GM21576 (cell line): Measurements from ENCODE around the gene KRTAP5-6.

ENCODE experiments used
- ATAC-seq: cut with Tn5 transposase; IDR thresholded peaks from one replicate; pipeline ENCODE4 v1.9.1; 2021; ENCODE audit warnings: mild to moderate bottlenecking, moderate library complexity; ENCODE audit not compliant: unreplicated experiment

KRTAP5-6 gene, protein sequence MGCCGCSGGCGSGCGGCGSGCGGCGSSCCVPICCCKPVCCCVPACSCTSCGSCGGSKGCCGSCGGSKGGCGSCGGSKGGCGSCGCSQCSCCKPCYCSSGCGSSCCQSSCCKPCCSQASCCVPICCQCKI

DNA sequence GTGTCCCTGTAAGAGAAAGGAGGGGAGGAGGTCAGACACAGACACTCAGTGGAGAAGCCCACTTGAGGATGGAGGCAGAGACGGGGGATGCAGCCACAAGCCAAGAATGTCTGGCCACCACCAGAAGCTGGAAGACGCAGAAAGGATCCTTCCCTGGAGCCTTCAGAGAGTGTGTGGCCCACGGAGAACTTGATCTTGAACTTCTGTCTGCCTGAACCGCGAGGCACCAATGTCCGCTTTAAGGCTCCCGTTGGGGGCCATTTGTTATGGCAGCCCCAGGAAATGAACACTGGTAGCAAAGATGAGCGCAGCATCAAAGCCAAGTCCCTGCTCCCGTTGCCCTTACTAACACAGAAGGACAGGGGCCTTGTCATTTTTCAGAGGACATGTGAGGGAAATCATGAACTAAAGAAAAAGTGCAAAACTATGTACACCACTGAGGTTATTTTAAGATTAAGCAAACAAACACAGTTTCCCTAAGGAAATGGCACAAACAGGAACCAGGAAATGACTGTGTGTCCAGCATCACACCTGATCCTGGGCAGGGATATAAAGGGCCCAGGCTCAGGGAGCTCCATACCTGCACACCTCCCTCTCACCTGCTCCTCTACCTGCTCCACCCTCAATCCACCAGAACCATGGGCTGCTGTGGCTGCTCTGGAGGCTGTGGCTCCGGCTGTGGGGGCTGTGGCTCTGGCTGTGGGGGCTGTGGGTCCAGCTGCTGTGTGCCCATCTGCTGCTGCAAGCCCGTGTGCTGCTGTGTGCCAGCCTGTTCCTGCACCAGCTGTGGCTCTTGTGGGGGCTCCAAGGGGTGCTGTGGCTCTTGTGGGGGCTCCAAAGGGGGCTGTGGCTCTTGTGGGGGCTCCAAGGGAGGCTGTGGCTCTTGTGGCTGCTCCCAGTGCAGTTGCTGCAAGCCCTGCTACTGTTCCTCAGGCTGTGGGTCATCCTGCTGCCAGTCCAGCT is at the start of gene KRTAP5-6:
Gene KRTAP5-6, plus strand, starts transcription at position 588 of the 963 bp plus-strand sequence. Its CDS starts 51 bp downstream, at position 639.
- no peak for ATAC-seq

DNA sequence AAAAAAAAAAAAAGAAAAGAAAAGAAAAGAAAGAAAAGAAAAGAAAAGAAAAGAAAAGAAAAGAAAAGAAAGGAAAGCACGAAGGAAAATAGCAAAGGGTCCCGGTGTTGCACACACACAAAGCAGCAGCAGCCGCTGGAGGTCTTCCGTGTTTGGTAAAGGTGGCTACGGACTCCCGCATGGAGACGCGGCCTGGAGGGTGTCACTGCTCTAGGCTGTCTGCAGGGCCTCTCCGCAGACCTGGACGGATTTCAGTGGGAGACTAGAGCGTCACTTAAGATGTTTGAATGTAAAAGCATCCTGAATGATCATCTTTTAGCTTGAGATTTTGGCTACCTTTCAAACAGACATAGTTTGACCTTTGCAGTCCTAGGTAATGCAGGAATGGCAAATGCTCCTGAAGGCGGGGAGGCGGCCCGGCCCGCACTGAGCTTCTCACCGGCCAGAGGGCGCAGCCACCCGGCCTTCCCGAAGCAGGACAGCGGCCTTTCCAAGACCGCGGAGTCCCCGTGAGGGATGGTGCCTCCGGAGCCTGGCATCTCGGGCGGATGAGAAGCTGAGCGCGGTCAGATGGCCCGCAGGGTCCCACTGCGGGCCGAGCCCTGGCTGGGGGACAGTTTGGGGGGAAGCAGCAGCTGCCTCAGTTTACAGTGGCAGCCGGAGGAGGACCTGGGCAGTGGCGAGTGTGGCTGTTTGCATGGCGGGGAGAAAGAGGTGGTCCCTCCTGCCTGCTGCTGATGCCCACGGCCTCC is 48.9 kb upstream of the KRTAP5-6 start:
- ATAC-seq: no peak

DNA sequence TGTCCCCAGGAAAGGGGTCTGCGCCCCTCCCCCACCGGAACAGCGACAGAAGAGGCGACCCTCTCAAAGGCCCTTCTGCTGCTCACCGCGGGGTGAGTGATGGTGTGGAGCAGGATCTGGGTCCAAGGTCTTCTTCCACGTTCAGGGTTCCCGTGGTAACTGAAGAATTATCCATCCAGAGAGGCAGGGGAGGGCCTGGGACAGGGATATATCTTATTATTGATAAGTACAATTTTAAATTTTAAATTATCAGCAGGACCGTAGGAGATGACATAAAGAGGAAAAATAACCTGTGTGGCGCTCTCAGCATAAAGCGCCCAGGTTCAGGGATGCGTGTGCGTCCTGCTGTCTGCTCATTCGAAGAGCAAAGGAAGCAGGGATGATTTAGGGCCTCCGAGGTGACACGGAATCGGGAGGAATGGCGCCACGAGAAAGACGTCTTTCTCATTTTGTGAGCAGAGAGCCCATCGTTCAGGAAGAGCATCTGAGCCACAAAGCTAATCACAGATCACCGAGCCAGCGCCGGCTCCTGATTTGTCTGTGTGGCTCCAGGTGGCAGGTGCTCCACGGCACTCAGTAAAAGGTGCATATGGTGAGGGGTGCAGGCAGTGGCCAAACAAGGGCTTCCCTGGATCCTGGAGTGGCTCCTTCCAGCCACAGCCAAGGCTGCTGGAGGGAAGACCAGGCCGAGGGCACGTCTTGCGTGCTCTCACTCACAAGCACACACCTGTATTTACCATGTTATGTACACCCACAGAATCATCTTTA is 48.2 kb upstream of the KRTAP5-6 start:
- no peak for ATAC-seq

DNA sequence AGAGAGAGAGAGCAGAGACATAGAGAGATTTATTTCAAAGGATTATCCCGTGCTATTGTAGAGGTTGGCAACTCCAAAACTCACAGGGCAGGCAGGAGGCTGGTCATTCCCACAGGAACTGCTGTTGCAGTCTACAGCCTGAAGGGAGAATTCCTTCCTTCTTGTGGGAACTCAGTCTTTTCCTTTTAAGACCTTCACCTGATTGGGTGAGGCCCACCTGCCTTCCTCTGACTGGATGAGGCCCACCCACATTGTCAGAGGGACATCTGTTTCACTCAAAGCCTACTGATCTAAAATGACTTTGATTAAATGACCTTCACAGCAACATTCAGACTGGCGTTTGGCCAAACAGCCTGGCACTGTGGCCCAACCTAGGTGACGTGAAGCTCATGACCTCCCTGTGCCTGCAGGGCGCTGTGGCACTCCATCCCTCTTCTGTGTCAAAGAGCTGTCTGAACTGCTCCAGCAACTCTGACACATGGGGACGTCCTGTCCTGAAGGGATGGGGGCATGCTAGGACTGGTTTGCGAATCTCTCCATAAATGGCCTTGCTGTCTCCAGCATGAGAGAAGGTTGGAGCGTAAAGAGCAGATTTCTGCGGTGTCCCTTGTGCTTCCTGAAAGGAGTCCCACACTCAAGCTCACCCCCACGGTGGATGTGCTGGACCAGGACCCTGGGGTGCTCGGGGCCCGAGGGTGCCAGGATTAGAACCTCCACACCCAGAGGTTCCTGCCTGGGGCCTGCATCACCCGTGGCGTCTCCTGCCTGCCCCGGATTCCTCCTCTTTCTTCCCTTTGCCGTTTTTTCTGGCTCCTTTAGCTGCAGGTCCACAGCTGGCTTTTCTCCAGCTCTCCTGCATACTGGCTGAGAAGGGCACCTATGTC is 46.7 kb upstream of the KRTAP5-6 start:
- no peak for ATAC-seq

DNA sequence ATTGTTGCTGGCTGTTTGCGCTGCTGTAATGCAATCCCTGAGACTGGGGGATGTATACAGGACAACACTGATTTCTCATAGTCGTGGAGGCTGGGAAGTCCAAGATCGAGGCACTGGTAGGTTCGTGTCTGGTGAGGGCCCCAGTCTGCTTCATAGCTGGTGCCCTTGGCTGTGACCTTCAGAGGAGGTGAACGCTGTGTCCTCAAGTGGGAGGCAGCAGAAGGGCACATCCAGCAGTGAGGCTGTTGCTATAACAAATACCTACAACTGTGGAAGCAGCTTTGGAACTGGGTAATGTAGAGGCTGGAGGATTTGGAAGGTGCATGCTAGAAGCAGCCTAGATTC is 46.1 kb upstream of the KRTAP5-6 start:
- no peak for ATAC-seq

DNA sequence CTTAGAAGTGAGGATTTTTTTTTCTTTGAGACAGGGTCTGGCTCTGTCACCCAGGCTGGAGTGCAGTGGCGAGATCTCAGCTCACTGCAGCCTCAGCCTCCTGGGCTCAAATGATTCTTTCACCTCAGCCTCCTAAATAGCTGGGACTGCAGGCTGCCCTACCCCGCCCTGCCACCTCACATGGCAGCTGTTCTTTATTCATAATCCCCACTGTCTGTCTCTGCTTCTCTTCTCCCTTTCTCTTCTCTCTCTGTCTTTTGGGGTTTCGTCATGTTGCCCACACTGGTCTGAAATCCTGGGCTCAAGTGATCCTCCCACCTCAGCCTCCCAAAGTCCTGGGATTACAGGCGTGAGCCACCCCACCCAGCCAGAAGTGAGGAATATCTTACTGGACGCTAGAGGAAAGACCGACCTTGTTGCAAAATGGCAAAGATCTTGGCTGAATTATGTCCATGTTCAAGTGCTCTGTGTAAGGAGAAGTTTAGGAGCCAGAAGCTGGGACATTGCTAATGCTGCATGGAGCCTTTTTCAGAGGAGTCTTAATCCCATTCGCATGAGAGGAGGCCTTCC is 45.5 kb upstream of the KRTAP5-6 start:
- no peak for ATAC-seq

DNA sequence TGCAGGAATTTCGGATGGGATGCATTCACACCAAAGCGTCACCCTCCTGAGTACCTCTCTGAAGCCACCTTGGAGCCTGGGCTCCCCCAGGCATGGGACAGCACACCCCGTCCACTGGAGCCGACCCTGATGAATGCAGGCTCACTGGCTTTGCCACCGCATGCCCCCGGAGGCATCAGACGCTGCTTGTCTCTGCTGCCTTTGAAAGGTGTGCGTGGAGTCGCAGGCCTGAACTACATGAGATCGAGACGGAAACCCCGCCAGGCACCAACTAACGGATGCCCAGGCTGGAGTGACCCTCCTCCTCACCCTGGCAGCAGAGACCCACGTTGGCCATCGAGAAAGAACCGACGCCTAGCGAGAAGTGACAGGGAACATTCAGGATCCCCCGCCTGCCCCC is 45.0 kb upstream of the KRTAP5-6 start:
- no peak for ATAC-seq

DNA sequence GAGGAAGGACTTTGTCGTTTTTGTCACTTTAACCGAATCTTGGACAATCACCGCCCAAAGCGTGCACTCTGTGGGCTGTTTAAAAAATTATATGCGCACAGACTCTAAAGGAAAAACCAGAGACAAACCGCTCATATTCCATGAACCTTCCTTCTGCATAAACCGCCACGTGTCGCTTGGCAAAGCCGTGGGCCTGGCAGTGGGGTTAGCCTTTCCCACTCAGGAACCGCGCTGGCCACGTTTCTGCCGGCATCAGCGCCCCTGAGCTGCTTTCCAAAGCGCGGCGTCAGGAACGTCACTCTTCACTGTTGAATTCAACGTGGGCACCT is 44.6 kb upstream of the KRTAP5-6 start:
- no peak for ATAC-seq

DNA sequence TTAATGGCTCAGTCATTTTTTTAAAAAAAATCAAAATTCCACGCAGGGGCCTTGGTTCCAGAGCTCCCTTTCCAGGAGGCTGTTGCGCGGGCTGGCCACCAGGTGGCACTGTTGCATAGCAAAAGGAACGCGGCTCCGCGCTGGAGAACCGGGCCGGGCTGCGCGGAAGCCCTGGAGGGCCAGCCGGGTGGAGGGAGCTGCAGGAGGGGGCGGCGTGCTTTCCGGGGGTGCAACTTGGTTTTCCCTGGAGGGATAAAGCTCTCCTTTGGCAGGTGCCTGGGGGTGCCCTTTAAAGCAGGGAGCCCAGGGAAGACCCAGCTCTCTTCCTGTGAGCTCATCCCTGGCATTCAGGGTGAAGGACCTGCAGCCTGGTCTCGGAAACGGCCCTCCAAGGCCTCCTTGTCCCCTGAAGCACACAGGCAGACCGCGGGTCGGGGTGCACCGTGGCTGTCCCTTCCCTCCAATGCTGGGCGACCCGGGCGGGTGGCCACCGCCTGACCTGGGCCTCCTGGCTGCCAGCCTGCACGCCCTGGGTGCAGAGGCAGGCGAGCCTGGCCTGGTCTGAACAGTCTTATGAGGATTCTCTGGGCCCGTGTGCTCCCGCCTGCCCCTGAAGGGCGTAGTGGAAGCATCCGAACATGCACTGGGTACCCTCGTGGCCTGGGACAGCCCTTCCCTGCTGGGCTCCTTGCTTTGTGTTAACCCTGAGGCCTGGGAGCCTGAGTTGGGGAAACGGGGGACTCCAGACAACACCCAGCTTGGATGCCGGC is 44.0 kb upstream of the KRTAP5-6 start:
- ATAC-seq: no peak

DNA sequence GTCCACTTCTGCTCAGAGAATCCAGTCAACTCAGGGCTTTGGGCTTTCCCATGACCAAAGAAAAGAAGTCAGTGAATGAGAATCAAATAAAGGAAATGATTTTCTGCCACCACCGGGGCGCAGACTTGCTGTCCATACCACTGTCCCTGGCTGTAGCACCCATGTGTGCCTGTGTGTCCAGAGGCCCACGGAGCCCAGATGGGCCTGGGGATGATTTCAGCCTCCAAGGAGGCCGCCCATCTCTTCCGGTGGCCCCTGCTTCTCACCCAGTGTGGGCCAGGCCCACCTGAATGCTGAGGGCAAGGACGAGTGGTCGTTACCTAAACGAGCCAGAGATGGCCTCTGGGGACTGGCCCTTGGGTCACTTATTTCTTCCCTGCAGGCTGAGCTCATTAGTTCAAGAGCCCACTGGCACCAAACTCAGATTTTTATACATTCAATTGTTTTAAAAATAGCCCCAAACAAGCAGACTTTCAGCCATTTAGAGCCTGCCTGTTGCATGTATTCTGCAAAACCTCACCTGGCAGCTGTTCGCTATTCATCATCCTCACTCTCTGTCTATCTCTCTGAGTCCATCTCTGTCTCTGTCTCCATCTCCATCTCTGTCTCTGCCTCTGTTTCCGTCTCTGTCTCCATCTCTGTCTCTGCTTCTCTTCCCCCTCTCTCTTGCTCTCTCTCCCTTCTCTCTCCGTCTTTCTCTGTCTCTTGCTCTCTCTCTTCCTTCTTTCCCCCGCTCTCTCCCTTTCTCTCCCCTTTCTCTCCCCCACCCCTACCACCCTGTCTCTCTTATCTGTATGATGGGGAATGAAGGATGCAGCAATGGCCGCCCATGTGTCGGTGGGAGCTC is 43.2 kb upstream of the KRTAP5-6 start:
- ATAC-seq: no peak

DNA sequence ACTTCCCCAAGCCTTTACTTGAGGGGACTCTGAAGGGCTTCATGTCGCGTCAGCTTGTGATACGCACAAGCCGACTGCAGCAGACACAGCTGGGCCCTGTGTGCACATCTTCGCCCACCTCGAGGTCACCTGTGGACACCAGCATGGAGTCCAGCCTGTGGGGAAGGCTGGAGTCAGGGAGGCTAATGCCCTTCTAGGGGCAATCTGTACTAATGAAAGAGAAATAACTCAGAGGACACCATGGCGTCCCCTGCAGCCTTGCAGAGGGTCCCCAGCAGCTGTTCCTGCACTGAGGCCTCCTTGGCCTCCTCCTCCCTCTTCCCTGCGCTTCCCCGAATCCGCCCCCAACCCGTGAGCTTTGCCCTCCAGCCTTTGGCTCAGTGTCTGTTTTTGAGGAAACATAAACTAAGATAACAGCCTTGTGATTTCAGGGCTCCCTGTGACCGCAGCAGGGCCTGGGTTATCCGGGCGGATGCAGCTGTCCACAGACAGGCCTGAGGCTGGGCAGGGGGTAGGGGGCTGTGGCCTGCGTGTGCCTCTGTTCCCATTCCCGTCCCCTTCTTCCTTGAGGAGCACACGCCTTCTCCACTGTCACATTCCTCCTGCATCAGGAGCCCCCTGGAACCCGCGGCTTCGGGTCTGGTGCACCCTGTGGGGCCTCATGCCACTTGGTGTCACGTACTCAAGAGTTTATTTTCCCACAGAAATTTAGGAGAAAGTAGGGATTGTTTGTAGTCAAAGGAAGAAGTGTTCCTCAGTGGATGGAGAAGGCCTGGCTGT is 42.4 kb upstream of the KRTAP5-6 start:
- no peak for ATAC-seq

DNA sequence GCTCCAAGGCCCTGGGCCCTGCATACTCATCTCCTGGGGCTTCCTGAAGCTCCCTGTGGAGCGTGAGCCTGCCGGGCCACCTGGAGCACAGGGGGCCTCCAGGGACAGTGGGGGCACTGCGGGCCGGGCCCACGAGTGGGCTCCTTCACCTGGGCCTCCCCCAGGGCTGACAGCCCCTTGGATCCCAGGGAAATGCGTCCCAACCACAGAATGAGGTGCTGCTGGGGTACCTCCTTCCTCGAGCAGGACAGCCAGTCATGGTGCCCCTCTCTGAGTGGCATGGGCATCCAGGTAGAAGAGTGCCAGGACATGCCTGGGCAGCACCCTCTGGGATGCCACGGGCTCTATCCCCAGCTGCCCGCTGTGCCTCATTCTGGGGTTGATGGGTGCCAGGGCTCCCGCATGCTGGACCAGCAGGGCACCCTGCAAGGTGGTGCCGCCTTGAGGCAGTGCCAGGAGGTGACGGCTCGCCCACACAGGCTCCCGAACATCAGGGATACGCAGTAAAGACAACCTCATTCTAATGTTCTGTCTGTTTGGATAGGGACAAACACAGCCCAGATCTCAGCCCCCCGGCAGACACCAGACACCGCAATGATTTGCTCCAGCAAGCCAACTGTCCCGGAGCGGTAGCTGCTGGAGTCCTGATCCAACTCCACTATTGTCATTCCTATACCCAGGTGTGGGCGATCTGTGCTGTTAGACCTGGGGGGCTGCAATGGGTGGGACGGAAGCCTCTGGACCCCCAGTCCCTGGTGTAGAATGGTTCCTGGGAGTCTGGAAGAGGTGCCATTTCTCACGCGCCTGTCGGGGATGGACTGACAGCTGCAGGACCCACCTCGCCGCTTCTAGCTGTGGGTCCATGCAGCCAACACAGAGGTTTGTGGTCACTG is 41.6 kb upstream of the KRTAP5-6 start:
- no peak for ATAC-seq

DNA sequence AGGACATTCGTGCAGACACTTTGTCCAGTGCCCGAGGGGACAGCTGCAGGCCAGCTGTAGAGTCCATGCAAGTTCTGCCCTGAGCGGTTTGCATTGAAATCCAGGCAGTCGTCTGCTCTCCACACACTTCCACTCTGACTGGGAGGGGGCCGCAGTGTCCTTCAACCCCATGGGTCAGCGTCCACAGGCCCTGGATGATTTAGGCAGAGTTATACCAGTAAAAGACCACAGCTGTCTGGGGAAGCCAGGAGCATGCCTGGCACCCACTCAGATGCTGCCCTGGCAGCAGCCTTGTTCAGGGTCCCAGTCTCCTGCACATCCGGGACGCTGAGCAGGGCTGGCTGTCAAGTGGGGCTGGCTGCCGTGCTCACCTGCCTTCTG is 40.9 kb upstream of the KRTAP5-6 start:
- ATAC-seq: no peak

DNA sequence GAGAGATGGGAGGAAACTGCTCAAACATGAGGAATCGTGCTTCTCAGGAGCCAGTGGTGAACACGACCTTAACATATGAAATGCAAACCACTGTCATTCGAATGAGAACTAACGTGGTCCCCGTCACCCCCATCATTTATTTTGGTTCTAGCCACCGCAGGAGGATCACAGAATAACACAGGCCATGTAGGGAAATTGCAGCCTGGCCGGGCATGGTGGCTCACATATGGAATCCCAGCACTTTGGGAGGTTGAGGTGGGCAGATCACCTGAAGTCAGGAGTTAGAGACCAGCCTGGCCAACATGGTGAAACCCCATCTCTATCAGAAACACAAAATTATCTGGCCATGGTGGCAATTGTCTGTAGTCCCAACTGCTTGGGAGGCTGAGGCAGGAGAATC is 40.3 kb upstream of the KRTAP5-6 start:
- ATAC-seq: no peak

DNA sequence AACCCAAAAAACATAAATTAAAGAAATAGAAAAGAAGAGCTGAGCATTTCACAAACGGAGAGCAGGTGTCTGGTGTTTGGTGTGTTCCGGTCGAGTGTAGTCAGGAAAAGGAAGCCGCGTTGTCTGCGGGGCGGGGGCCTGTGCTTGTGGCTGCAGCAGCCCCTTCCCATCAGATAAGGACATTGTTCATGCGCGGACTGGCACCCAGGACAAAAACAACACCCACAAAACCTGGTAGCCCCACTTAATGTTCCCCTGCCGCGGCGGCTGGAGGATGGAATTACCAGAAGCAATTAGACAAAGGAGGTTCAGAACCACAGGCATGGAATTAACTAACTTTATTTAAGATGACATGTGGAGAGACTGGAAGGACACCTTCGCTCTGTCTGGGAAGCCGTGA is 37.5 kb upstream of the KRTAP5-6 start:
- ATAC-seq: no peak

DNA sequence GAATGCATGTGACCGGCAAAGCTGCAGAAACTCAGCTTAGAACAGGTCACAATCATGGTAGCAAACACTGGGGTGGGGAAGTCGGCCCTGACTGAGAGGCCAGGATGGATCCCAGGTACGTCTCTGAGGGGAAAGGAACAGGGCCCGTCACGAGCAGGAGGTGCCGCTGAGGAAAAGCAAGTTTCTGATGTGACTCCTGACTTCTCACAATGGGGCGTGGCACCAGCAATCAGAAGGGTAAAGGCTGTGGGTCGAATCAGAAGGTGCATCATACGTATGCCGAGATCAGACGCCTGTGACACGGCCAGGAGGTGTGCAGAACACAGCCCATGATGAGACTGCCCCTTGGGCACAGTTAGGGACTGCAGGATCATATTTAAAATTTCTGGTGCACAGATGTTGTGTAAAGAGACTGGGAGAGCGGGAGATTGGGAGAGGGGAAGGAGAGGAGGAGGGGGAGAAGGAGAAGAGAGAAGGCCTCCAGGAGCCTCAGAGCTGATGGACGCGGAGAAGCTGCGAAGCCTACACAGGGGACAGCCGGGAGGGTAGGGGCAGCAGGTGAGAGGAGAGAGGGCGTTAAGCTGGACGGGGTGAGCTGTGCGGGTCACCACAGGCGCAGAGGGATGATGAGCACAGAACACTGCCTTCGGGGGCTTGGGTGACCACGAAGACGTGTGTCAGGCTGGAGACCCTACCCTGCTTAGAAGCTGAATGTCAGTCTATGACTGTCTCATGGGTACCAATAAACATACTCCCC is 36.7 kb upstream of the KRTAP5-6 start:
- no peak for ATAC-seq
